ENCODE results near the gene GGNBP2.
"Not testable (repeated sequence)": the region's sequence is repeated elsewhere in the genome, so short reads cannot be mapped to it uniquely, and the experiment has no call there.

Gene GGNBP2

DNA sequence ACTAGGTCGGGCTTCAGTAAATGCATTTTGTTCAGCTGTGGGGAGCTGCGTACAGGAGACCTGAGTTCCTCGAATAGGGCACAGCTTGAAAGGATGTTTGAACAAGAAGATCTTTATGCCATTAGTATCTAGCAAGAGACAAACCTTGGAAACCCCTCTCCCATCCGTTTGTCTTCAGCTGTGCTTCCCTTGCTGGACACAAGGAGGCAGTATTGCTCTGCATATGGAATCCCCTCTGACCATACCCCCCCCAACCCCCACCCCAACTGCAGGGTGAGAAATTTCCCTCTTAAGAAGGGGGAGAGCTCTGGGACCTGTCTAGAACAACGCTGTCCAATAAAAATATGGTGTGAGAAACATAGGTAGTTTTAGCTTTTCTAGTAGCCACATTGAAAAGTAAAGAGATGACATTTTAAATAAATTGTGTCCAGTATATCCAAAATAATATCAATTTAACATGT, 58.2 kb downstream of the GGNBP2 start:
- no peak overlapping the region for H3K27ac ChIP-seq (ENCODE audit: low read depth, low read length)
- H3K4me1 ChIP-seq (ENCODE audit: control insufficient read depth, insufficient read depth, low read length): peaks cover 14% of the 10 kb centered on the region
- H3K27me3 ChIP-seq (ENCODE audit: control insufficient read depth, insufficient read depth, low read length): no peaks in the 10 kb centered on the region
- peak overlapping the region; percentile 78 for H3K4me3 ChIP-seq (ENCODE audit: low read depth, low read length)
- no peaks in the 10 kb centered on the region for H3K9me3 ChIP-seq (ENCODE audit: control insufficient read depth, insufficient read depth, low read depth, low read length)
- H3K36me3 ChIP-seq (ENCODE audit: control insufficient read depth, insufficient read depth, low read length): peaks cover 23% of the 10 kb centered on the region
- peak overlapping the region; percentile 82 for H3K9ac ChIP-seq (ENCODE audit: low read length)

DNA sequence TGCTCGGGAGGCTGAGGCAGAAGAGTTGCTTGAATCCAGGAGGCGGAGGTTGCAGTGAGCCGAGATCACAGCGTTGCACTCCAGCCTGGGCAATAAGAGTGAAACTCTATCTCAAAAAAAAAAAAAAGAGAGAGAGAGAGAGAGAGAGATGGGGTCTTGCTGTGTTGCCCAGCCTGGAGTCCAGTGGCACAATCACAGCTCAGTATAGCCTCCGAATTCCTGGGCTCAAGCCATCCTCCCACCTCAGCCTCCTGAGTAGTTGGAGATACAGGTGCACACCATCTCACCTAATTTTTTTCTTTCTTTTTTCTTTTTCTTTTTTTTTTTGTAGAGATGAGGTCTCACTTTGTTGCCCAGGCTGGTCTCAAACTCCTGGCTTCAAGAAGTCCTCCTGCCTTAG, 60.3 kb downstream of the GGNBP2 start:
- H3K36me3 ChIP-seq (ENCODE audit: control insufficient read depth, insufficient read depth, low read length); H3K9me3 ChIP-seq (ENCODE audit: control insufficient read depth, insufficient read depth, low read depth, low read length); H3K4me3 ChIP-seq (ENCODE audit: low read depth, low read length); H3K27me3 ChIP-seq (ENCODE audit: control insufficient read depth, insufficient read depth, low read length); H3K27ac ChIP-seq (ENCODE audit: low read depth, low read length); H3K9ac ChIP-seq (ENCODE audit: low read length): not testable (repeated sequence)
- H3K4me1 ChIP-seq (ENCODE audit: control insufficient read depth, insufficient read depth, low read length): peaks cover 14% of the 10 kb centered on the region

DNA sequence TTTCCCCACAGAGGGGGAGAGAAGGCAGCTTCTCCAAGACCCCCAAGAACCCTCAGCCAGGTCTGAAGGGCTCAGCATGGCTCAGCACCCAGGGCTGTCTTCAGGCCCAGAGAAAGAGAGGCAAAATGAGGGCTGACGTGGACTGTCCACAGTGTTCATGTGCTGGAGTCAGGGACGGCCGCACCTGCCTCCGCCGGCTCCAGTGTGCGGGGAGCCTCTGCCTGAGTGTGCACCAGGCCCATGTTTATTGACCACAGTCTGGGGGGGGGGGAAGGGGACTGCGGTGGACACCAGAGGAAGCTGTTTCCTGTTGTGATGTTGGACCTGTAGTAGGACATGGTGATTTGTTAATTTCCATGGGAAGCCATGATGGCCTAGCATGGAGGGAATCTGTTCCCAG, 63.6 kb downstream of the GGNBP2 start:
- Histone ChIP-seq H3K4me1 (ENCODE audit: control insufficient read depth, insufficient read depth, low read length) (peaks cover 6% of the 10 kb centered on the region), H3K36me3 (ENCODE audit: control insufficient read depth, insufficient read depth, low read length) (peaks cover 7% of the 10 kb centered on the region), H3K27me3 (ENCODE audit: control insufficient read depth, insufficient read depth, low read length) (no peaks in the 10 kb centered on the region), H3K9me3 (ENCODE audit: control insufficient read depth, insufficient read depth, low read depth, low read length) (no peaks in the 10 kb centered on the region), H3K27ac (ENCODE audit: low read depth, low read length) (no peak overlapping the region), H3K9ac (ENCODE audit: low read length) (no peak overlapping the region), H3K4me3 (ENCODE audit: low read depth, low read length) (no peak overlapping the region)

DNA sequence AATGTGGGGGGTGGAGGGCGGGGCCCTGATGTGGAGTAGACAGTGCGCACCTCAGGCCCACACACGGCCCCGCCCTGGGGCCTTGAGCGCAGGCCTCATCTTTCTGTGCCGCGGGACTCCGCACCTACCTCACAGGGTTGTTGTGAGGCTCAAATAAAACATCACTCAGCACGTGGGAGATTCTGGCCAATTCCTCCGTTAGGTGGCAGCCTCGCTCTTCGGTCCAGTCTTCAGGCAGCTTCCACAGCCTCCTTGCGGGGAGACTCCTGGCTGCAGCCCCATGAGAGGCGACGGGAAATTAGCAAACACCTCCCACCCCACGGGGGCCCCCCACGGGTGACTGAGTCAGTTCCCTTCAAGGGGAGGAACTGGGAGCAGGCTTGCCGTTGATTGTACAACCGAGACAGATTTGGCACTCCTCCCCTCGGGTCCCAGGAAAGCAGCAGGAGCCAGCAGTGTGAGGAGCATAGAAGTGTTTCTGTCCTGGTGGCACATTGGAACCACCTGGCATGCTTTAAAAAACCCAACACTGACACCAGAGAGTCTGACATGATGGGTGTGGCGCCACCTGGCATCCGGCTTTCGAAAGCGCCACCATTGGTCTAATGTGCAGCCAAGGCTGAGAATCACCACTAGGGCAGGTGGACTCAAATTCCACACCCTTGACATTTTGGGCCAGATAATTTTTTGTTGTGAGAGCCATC, 64.2 kb downstream of the GGNBP2 start:
- no peak overlapping the region for H3K9ac ChIP-seq (ENCODE audit: low read length)
- H3K9me3 ChIP-seq (ENCODE audit: control insufficient read depth, insufficient read depth, low read depth, low read length): no peaks in the 10 kb centered on the region
- H3K4me3 ChIP-seq (ENCODE audit: low read depth, low read length): no peak overlapping the region
- peaks cover 11% of the 10 kb centered on the region for H3K4me1 ChIP-seq (ENCODE audit: control insufficient read depth, insufficient read depth, low read length)
- no peaks in the 10 kb centered on the region for H3K27me3 ChIP-seq (ENCODE audit: control insufficient read depth, insufficient read depth, low read length)
- peaks cover 7% of the 10 kb centered on the region for H3K36me3 ChIP-seq (ENCODE audit: control insufficient read depth, insufficient read depth, low read length)
- H3K27ac ChIP-seq (ENCODE audit: low read depth, low read length): no peak overlapping the region

DNA sequence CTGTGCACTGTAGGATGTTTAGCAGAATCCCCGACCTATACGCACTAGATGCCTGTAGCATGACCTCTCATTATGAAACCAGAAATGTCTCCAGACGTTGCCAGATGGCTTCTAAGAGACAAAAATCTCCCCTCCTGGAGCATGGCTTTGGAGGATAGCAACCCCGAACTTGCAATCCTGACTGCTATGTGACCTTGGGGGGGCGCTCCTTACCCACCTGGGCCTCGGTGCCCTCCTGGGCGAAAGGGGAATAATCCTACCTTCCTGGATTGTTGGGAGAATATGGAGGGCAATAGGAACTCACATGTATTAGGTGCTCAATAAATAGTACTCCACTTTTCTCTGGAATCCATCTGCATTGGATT, 64.8 kb downstream of the GGNBP2 start:
- H3K9me3 ChIP-seq (ENCODE audit: control insufficient read depth, insufficient read depth, low read depth, low read length): no peaks in the 10 kb centered on the region
- H3K9ac ChIP-seq (ENCODE audit: low read length): no peak overlapping the region
- H3K4me3 ChIP-seq (ENCODE audit: low read depth, low read length): no peak overlapping the region
- peaks cover 15% of the 10 kb centered on the region for H3K4me1 ChIP-seq (ENCODE audit: control insufficient read depth, insufficient read depth, low read length)
- no peak overlapping the region for H3K27ac ChIP-seq (ENCODE audit: low read depth, low read length)
- peaks cover 7% of the 10 kb centered on the region for H3K36me3 ChIP-seq (ENCODE audit: control insufficient read depth, insufficient read depth, low read length)
- no peaks in the 10 kb centered on the region for H3K27me3 ChIP-seq (ENCODE audit: control insufficient read depth, insufficient read depth, low read length)

DNA sequence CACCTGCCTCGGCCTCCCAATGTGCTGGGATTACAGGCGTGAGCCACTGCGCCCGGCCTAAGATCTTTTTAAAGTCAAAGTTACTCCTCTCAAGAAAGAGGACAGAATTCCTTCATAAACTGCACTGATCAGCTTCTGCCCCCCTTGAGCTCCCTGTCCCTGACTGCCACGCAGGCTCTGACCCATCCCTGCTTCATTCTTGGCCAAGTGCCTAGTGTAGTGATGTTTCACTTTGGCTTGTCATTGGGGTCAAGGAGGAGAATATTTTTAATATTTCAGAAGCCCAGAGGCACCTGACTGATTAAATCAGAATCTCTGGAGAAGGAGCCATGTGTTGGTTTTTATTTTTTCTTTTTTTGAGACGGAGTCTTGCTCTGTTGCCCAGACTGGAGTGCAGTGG, 65.8 kb downstream of the GGNBP2 start:
- no peak overlapping the region for H3K4me3 ChIP-seq (ENCODE audit: low read depth, low read length)
- H3K27me3 ChIP-seq (ENCODE audit: control insufficient read depth, insufficient read depth, low read length): no peaks in the 10 kb centered on the region
- no peak overlapping the region for H3K9ac ChIP-seq (ENCODE audit: low read length)
- H3K36me3 ChIP-seq (ENCODE audit: control insufficient read depth, insufficient read depth, low read length): peaks cover 7% of the 10 kb centered on the region
- no peak overlapping the region for H3K27ac ChIP-seq (ENCODE audit: low read depth, low read length)
- no peaks in the 10 kb centered on the region for H3K9me3 ChIP-seq (ENCODE audit: control insufficient read depth, insufficient read depth, low read depth, low read length)
- H3K4me1 ChIP-seq (ENCODE audit: control insufficient read depth, insufficient read depth, low read length): peaks cover 22% of the 10 kb centered on the region

DNA sequence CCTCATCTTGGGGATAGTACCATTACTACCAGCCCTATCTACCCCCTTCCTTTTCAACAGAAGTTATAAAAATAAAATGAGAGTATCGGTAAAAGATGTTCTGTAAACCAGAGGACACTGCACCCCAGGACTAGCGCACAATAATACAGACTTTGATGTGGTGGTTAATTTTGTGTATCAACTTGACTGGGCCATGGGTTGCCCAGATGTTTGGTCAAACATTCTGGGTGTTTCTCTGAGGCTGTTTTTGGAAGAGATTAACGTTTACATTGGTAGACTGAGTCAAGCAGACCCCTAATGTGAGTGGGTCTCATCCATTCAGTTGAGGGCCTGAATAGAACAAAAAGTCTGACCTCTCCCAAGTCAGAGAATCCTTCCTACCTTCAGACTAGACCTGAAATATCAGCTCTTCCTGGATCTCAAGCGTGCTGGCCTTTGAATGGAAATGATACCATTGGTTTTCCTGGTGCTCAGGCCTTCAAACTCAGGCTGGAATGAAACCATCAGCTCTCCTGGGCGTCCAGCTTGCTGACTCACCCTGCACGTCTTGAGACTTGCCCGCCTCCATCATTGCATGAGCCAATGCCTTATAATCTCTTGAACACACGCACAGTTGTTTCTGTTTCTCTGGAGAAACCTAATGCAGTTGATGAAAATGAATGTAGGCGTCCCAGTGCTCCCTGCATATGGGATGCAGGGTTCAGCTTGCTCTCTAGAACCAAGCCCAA, 66.8 kb downstream of the GGNBP2 start:
- Histone ChIP-seq H3K27ac (ENCODE audit: low read depth, low read length) (no peak overlapping the region), H3K9me3 (ENCODE audit: control insufficient read depth, insufficient read depth, low read depth, low read length) (no peaks in the 10 kb centered on the region), H3K4me1 (ENCODE audit: control insufficient read depth, insufficient read depth, low read length) (peaks cover 22% of the 10 kb centered on the region), H3K9ac (ENCODE audit: low read length) (no peak overlapping the region), H3K4me3 (ENCODE audit: low read depth, low read length) (no peak overlapping the region), H3K27me3 (ENCODE audit: control insufficient read depth, insufficient read depth, low read length) (no peaks in the 10 kb centered on the region), H3K36me3 (ENCODE audit: control insufficient read depth, insufficient read depth, low read length) (peaks cover 7% of the 10 kb centered on the region)

DNA sequence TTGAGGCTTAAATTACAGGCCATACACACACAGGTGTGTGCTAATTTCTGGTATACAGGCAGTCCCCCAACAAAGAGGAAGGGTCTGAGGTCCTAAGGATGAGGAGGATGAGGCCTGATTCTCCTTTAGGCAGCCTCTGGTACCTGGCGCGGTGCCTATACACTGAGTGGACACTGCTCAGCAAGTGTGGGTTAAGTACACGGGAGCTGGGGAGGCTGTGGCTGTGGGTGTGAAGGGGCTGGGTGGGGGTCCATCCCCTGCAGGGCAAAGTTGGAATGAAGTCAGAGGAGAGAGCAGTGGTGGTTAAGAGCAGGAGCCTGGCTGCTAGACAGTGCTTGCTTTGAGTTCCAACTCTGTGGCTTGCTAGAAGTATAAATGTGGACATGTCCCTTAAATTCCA, 67.6 kb downstream of the GGNBP2 start:
- H3K27ac ChIP-seq (ENCODE audit: low read depth, low read length): no peak overlapping the region
- no peak overlapping the region for H3K4me3 ChIP-seq (ENCODE audit: low read depth, low read length)
- H3K27me3 ChIP-seq (ENCODE audit: control insufficient read depth, insufficient read depth, low read length): no peaks in the 10 kb centered on the region
- peaks cover 7% of the 10 kb centered on the region for H3K36me3 ChIP-seq (ENCODE audit: control insufficient read depth, insufficient read depth, low read length)
- H3K9ac ChIP-seq (ENCODE audit: low read length): no peak overlapping the region
- peaks cover 22% of the 10 kb centered on the region for H3K4me1 ChIP-seq (ENCODE audit: control insufficient read depth, insufficient read depth, low read length)
- no peaks in the 10 kb centered on the region for H3K9me3 ChIP-seq (ENCODE audit: control insufficient read depth, insufficient read depth, low read depth, low read length)

DNA sequence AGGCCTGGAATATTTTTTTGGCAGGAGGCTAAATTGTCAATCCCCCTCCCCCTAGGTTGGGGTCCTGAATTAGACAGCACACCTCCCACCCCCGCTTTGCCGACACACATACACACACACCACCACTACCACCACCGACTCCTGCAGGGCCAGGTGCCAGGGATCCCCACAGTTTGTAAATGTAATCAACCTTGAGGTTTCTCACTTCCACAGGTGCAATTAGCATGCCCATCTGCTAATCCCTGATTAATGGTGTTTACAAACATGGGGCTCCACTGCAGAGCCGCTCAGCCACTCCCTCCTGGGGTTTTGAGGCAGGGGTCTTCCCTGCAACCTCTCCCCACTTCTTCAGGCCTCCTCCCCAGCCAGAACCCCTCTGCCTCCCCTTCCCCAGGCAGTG, 68.4 kb downstream of the GGNBP2 start:
- Histone ChIP-seq H3K9me3 (ENCODE audit: control insufficient read depth, insufficient read depth, low read depth, low read length) (no peaks in the 10 kb centered on the region), H3K27me3 (ENCODE audit: control insufficient read depth, insufficient read depth, low read length) (no peaks in the 10 kb centered on the region), H3K36me3 (ENCODE audit: control insufficient read depth, insufficient read depth, low read length) (peaks cover 2% of the 10 kb centered on the region; the same call in 1 of the 2 replicates), H3K4me1 (ENCODE audit: control insufficient read depth, insufficient read depth, low read length) (peaks cover 22% of the 10 kb centered on the region), H3K9ac (ENCODE audit: low read length) (no peak overlapping the region), H3K27ac (ENCODE audit: low read depth, low read length) (no peak overlapping the region), H3K4me3 (ENCODE audit: low read depth, low read length) (no peak overlapping the region)

DNA sequence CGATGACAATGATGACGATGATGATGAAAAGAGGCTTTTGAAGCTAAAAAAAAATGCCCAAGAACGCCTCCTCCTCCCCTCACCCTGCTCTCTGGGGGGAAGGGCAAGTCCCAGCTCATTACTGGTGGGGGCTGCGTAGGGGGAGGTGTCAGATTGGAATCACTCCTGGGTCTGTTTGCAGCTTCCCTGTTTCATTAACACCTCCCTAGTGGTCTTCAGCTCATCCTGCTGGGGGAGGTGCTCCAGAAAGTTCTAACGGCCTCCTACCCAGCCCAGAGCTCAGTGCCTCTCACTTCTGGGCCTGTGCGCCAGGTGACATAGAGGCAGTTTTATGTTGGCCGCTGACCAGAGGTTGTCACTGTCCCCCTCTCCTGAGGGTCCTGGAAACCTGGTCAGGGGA, 69.4 kb downstream of the GGNBP2 start:
- no peaks in the 10 kb centered on the region for H3K27me3 ChIP-seq (ENCODE audit: control insufficient read depth, insufficient read depth, low read length)
- no peak overlapping the region for H3K9ac ChIP-seq (ENCODE audit: low read length)
- no peak overlapping the region for H3K27ac ChIP-seq (ENCODE audit: low read depth, low read length)
- H3K9me3 ChIP-seq (ENCODE audit: control insufficient read depth, insufficient read depth, low read depth, low read length): no peaks in the 10 kb centered on the region
- H3K36me3 ChIP-seq (ENCODE audit: control insufficient read depth, insufficient read depth, low read length): no peaks in the 10 kb centered on the region
- H3K4me1 ChIP-seq (ENCODE audit: control insufficient read depth, insufficient read depth, low read length): peaks cover 22% of the 10 kb centered on the region
- no peak overlapping the region for H3K4me3 ChIP-seq (ENCODE audit: low read depth, low read length)

DNA sequence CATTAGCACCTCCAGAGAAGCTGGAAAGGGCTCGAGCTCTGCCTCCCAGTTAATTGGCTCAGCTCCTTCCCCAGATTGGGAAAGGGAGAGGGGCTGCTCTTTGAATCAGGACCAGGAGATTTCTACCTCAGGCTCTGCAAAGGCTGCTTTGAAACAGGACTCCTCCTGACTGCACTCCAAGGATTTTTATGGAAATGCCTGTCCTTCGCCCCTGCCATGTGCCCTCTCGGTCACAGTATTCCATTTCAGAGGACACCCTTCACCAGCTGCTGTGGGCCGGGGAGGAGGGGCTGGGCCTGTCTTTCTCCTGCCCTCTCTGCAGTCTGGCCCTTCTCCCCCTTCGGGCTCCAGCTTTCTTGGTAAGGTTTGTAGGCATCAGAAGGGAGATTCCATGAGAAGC, 70.2 kb downstream of the GGNBP2 start:
- H3K27me3 ChIP-seq (ENCODE audit: control insufficient read depth, insufficient read depth, low read length): no peaks in the 10 kb centered on the region
- H3K27ac ChIP-seq (ENCODE audit: low read depth, low read length): no peak overlapping the region
- H3K9me3 ChIP-seq (ENCODE audit: control insufficient read depth, insufficient read depth, low read depth, low read length): no peaks in the 10 kb centered on the region
- no peaks in the 10 kb centered on the region for H3K36me3 ChIP-seq (ENCODE audit: control insufficient read depth, insufficient read depth, low read length)
- no peak overlapping the region for H3K9ac ChIP-seq (ENCODE audit: low read length)
- no peak overlapping the region for H3K4me3 ChIP-seq (ENCODE audit: low read depth, low read length)
- peaks cover 22% of the 10 kb centered on the region for H3K4me1 ChIP-seq (ENCODE audit: control insufficient read depth, insufficient read depth, low read length)

Data from HUES6 (cell line).